SK-N-SH (cell line): Measurements from ENCODE around the gene GRIN1. TPM values are rescaled to one million over a fixed set of nuclear protein-coding genes. Genes with fewer than 3 reads are reported as not detected.

ENCODE experiments used
- CTCF ChIA-PET: fragments of 300-600, 350-600 bp; formaldehyde crosslinking; extraction: SDS; loops from one replicate; lab custom pipeline; 2021; lab: Yijun Ruan, JAX
- POLR2A ChIA-PET: fragments of 350-600 bp; sonication (Branson Sonifier 250); formaldehyde crosslinking; extraction: SDS; loops from one replicate; lab custom pipeline; 2020; ENCODE audit warnings: antibody characterized with exemption, inconsistent platforms; lab: Yijun Ruan, JAX
- DNase-seq: peaks from one replicate; pipeline ENCODE4 v3.0.0; 2012
- H2AFZ ChIP-seq: fragments of 200-600 bp; sonication (generic); 2 replicates; pipeline ENCODE4 v1.8.1; 2016; ENCODE audit warnings: antibody characterized with exemption, mild to moderate bottlenecking, low read depth
- H3F3A ChIP-seq: fragments of 200-600 bp; sonication (generic); replicated peaks from 2 replicates; pipeline ENCODE3; 2016; ENCODE audit warnings: antibody characterized with exemption, mild to moderate bottlenecking; ENCODE audit not compliant: insufficient read depth
- H3K27ac ChIP-seq, 2 experiments: fragments of 200-500 bp in 1 of 2; fragments of 200-600 bp in 1 of 2; sonication (Bioruptor generic) in 1 of 2; sonication (generic), shearing (Covaris generic) in 1 of 2; 2 replicates each; pipeline versions ENCODE4 v1.5.1 to v1.6.1; 2014 to 2016; ENCODE audit warnings: low read depth in 2 of 2, inconsistent platforms in 1 of 2, low read length in 1 of 2, mild to moderate bottlenecking in 1 of 2, mixed read lengths in 1 of 2
- H3K27me3 ChIP-seq: fragments of 200-600 bp; sonication (generic), shearing (Covaris generic); 2 replicates; pipeline ENCODE4 v1.6.1; 2016; ENCODE audit warnings: mixed run types; ENCODE audit not compliant: insufficient read depth
- H3K36me3 ChIP-seq, 2 experiments: fragments of 200-500 bp in 1 of 2; fragments of 200-600 bp in 1 of 2; sonication (Bioruptor generic) in 1 of 2; sonication (generic) in 1 of 2; replicated peaks in 1 of 2; 2 replicates each; pipeline versions ENCODE3 to v1.5.1; 2014 to 2016; ENCODE audit warnings: low read length in 1 of 2, mild to moderate bottlenecking in 1 of 2; ENCODE audit not compliant: insufficient read depth in 2 of 2, control insufficient read depth in 1 of 2
- H3K4me1 ChIP-seq, 2 experiments: fragments of 200-500 bp in 1 of 2; fragments of 200-600 bp in 1 of 2; sonication (Bioruptor generic) in 1 of 2; sonication (generic), shearing (Covaris generic) in 1 of 2; 2 replicates each; pipeline versions ENCODE4 v1.5.1 to v1.6.1; 2014 to 2016; ENCODE audit warnings: low read depth in 1 of 2, low read length in 1 of 2, mixed run types in 1 of 2; ENCODE audit not compliant: insufficient read depth in 2 of 2, control insufficient read depth in 1 of 2
- H3K4me2 ChIP-seq: fragments of 200-600 bp; sonication (generic), shearing (Covaris generic); 2 replicates; pipeline ENCODE4 v1.6.1; 2017; ENCODE audit warnings: mixed run types
- H3K4me3 ChIP-seq, 2 experiments: fragments of 200-500 bp in 1 of 2; fragments of 200-600 bp in 1 of 2; sonication (Bioruptor generic) in 1 of 2; sonication (generic), shearing (Covaris generic) in 1 of 2; 2 replicates each; pipeline versions ENCODE4 v1.5.1 to v1.8.1; 2014 to 2016; ENCODE audit warnings: low read depth in 2 of 2, inconsistent platforms in 1 of 2, low read length in 1 of 2, mild to moderate bottlenecking in 1 of 2, mixed read lengths in 1 of 2, moderate library complexity in 1 of 2
- H3K79me2 ChIP-seq: fragments of 200-600 bp; sonication (generic); 2 replicates; pipeline ENCODE4 v1.8.1; 2017; ENCODE audit warnings: mild to moderate bottlenecking; ENCODE audit not compliant: insufficient read depth
- H3K9ac ChIP-seq: fragments of 200-600 bp; sonication (generic); 2 replicates; pipeline ENCODE4 v1.6.1; 2017; ENCODE audit warnings: mixed run types
- H3K9me2 ChIP-seq: fragments of 200-600 bp; sonication (generic); 2 replicates; pipeline ENCODE4 v1.6.1; 2017; ENCODE audit warnings: mixed run types
- H3K9me3 ChIP-seq: fragments of 200-600 bp; sonication (generic); 2 replicates; pipeline ENCODE4 v1.6.1; 2017; ENCODE audit warnings: mixed run types, mild to moderate bottlenecking, moderate library complexity
- H4K20me1 ChIP-seq: fragments of 200-600 bp; sonication (generic); 2 replicates; pipeline ENCODE4 v1.6.1; 2017; ENCODE audit warnings: mild to moderate bottlenecking, mixed run types; ENCODE audit not compliant: insufficient read depth
- EZH2phosphoT487 ChIP-seq: fragments of 200-600 bp; sonication (generic); IDR thresholded peaks from 2 replicates; pipeline ENCODE4 v1.6.1; 2017; ENCODE audit warnings: low read depth, mixed run types, mild to moderate bottlenecking, antibody characterized with exemption, moderate library complexity, borderline replicate concordance
- IRF3 ChIP-seq: fragments of 150-350 bp; IDR thresholded peaks from 2 replicates; pipeline ENCODE4 v1.6.1; 2016; ENCODE audit warnings: mild to moderate bottlenecking, low read depth, low read length
- POLR2AphosphoS5 ChIP-seq: IDR thresholded peaks from 2 replicates; pipeline ENCODE4 v1.6.1; 2012; ENCODE audit warnings: low read depth, low read length
- REST ChIP-seq: IDR thresholded peaks from 2 replicates; pipeline ENCODE4 v1.6.1; 2012; ENCODE audit warnings: mild to moderate bottlenecking, low read depth, low read length, moderate library complexity
- WGBS: methylation state at CpG from one replicate; pipeline ENCODE4 v1.1.6; 2017; ENCODE audit warnings: low lambda C conversion rate; 5-methylcytosine and 5-hydroxymethylcytosine counted together
- polyA plus RNA-seq, 3 experiments: library from polyadenylated mRNA; depleted of rRNA; stranded (reverse); fragments of >200 nt; gene quantifications; 2 replicates each; pipeline ENCODE4 v1.2.3, GENCODE V29; 2012
- TF ChIP-seq, protein P1 (sequence below): IDR thresholded peaks from 2 replicates; pipeline ENCODE4 v1.4.0; 2012; ENCODE audit warnings: low read depth, borderline replicate concordance

GRIN1 gene
- polyA plus RNA-seq, 1 of the 3 experiments (the other 2 are of a cell fraction), result not detected

DNA sequence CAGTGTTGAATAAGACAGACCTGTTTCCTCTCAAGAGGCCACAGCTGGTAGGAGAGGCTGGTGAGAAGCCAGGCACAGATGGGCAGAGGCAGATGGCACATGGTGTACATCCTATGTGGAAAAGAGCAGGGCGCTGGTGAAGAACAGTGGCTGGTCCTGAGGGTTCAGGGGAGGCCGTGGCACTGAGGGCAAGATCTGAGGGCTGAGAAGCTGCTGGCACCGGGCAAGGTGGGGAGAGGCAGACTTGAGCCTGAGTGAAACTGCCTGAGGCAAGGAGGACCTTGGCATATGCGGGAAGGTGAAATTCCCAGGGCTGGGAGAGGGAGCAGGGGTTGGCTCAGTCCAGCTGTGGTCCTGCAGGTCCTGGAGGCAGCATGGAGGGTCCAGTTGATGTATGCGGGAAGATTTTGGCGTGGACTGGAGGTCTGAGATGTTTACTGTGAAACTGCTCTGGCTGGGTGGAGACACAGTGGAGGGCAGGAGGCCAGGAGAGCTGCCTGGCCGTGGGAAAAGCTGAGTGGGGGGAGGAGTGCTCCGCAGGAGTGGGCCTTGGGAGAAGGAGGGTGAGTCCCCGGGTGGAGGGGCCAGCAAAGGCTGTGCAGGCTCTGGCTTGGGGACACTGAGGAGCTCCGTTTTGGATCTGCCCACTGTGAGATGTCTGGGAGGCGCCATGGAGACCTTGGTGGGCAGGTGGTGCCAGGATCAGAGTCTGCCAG, 49.6 kb upstream of the GRIN1 start:
- no peak overlapping the region for H3K9ac ChIP-seq
- 90% methylated on average over 11 of the region's 11 CpGs for WGBS
- no peaks in the 10 kb centered on the region for H3K9me3 ChIP-seq

More for the DNA sequence above, 49.6 kb upstream of the GRIN1 start:
- no peak overlapping the region for H2AFZ ChIP-seq
- CTCF ChIA-PET, result interaction anchor here (1.0 to 3.5 kb wide), 6 partner anchors 20 to 137 kb away, joined by 3 to 18 read pairs (median 6); partner anchors contain the start of genes NPDC1 and RNF224
- H3K36me3 ChIP-seq, result peaks cover 14% of the 10 kb centered on the region in 2 experiments
- TF ChIP-seq REST, result no peak
- no peak for TF ChIP-seq EZH2phosphoT487
- TF ChIP-seq, protein P1, sequence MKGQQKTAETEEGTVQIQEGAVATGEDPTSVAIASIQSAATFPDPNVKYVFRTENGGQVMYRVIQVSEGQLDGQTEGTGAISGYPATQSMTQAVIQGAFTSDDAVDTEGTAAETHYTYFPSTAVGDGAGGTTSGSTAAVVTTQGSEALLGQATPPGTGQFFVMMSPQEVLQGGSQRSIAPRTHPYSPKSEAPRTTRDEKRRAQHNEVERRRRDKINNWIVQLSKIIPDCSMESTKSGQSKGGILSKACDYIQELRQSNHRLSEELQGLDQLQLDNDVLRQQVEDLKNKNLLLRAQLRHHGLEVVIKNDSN, result no peak
- no peak for TF ChIP-seq IRF3
- no peak for TF ChIP-seq POLR2AphosphoS5
- TF ChIP-seq, all 33 proteins: peak for 0
- H3K4me2 ChIP-seq, result no peak overlapping the region
- no peak overlapping the region for H3K27ac ChIP-seq
- H3K27me3 ChIP-seq, result no peaks in the 10 kb centered on the region
- peaks cover under 1% of the 10 kb centered on the region for H3F3A ChIP-seq
- H3K79me2 ChIP-seq, result peaks cover 18% of the 10 kb centered on the region; the same call in 1 of the 2 replicates
- H4K20me1 ChIP-seq, result no peaks in the 10 kb centered on the region
- POLR2A ChIA-PET, result no interaction called here
- no peak for DNase-seq
- H3K4me1 ChIP-seq, result peaks cover 13% of the 10 kb centered on the region in 2 experiments; a peak in 3 of 4 replicates
- no peak overlapping the region for H3K4me3 ChIP-seq
- H3K9me2 ChIP-seq, result no peaks in the 10 kb centered on the region
